GM19395 (cell line): Measurements from ENCODE around the gene IL22RA1.

Experiments
- ATAC-seq: cut with Tn5 transposase; IDR thresholded peaks from one replicate; pipeline ENCODE4 v1.9.1; 2021; ENCODE audit warnings: mild to moderate bottlenecking, moderate library complexity; ENCODE audit not compliant: unreplicated experiment

Gene IL22RA1

GRCh38 chr1:24168245-24168644 lies 25.3 kb upstream of the IL22RA1 start:
- no peak for ATAC-seq

- no peak for ATAC-seq
Observed at GRCh38 chr1:24167008-24167407, 24.1 kb upstream of the IL22RA1 start.

GRCh38 chr1:24165500-24165899 lies 22.6 kb upstream of the IL22RA1 start:
- ATAC-seq, result no peak

GRCh38 chr1:24164004-24164403 lies 21.1 kb upstream of the IL22RA1 start:
- no peak for ATAC-seq

GRCh38 chr1:24162201-24162600 lies 19.3 kb upstream of the IL22RA1 start:
- no peak for ATAC-seq

GRCh38 chr1:24161270-24161669 lies 18.3 kb upstream of the IL22RA1 start:
- ATAC-seq, result no peak

- ATAC-seq, result no peak
Observed at GRCh38 chr1:24159366-24159765, 16.4 kb upstream of the IL22RA1 start.

- ATAC-seq, result no peak
Observed at GRCh38 chr1:24157918-24158481, 15.1 kb upstream of the IL22RA1 start.

- no peak for ATAC-seq
Observed at GRCh38 chr1:24156542-24157260, 13.8 kb upstream of the IL22RA1 start.

- ATAC-seq, result no peak
Observed at GRCh38 chr1:24155011-24155782, 12.3 kb upstream of the IL22RA1 start.

- no peak for ATAC-seq
Observed at GRCh38 chr1:24154215-24154614, 11.3 kb upstream of the IL22RA1 start.

- no peak for ATAC-seq
Observed at GRCh38 chr1:24152631-24153494, 9.9 kb upstream of the IL22RA1 start.

GRCh38 chr1:24151175-24151533 lies 8.2 kb upstream of the IL22RA1 start:
- ATAC-seq, result no peak

- ATAC-seq, result no peak
Observed at GRCh38 chr1:24150234-24151174, 7.6 kb upstream of the IL22RA1 start.

GRCh38 chr1:24149866-24150233 lies 6.9 kb upstream of the IL22RA1 start:
- no peak for ATAC-seq

GRCh38 chr1:24147816-24148215 lies 4.9 kb upstream of the IL22RA1 start:
- no peak for ATAC-seq

- no peak for ATAC-seq
Observed at GRCh38 chr1:24147194-24147593, 4.3 kb upstream of the IL22RA1 start.

GRCh38 chr1:24141311-24141997 lies 1.5 kb downstream of the IL22RA1 start:
- ATAC-seq, result no peak

- ATAC-seq, result no peak
Observed at GRCh38 chr1:24140741-24141181, 2.2 kb downstream of the IL22RA1 start.
